Measurements from ENCODE around the gene COL6A1. TPM values are rescaled to one million over a fixed set of nuclear protein-coding genes. Genes with fewer than 3 reads are reported as not detected.

The COL6A1 gene
- total RNA-seq, 1 experiment from 2014 or later, result 221 TPM

DNA sequence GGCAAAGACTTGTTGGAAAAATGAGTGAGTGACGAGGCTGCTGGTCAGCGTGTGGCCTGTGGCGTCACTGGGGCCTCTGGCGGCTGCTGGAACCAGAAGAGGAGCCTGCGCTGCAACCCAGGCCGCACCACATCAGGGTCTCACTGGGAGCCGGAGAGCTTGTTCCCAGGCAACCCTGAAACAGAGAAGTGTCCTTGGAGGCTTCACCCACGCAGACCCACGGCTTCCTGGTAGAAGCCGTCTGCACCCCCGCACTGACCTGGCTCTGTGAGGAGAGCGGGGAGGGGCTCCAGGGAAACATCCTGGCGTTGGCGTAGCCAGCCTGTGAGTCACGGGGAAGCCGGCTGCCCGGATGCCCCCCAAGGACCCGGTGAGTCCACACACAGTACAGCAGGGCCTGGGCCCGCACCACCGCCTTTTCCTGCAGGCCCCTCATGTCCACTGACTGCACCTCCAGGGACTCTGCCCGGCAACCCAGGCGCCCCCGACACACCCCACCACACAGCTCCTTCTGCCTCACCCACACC is 57.4 kb downstream of the COL6A1 start (continued):
- TF ChIP-seq, protein P1, sequence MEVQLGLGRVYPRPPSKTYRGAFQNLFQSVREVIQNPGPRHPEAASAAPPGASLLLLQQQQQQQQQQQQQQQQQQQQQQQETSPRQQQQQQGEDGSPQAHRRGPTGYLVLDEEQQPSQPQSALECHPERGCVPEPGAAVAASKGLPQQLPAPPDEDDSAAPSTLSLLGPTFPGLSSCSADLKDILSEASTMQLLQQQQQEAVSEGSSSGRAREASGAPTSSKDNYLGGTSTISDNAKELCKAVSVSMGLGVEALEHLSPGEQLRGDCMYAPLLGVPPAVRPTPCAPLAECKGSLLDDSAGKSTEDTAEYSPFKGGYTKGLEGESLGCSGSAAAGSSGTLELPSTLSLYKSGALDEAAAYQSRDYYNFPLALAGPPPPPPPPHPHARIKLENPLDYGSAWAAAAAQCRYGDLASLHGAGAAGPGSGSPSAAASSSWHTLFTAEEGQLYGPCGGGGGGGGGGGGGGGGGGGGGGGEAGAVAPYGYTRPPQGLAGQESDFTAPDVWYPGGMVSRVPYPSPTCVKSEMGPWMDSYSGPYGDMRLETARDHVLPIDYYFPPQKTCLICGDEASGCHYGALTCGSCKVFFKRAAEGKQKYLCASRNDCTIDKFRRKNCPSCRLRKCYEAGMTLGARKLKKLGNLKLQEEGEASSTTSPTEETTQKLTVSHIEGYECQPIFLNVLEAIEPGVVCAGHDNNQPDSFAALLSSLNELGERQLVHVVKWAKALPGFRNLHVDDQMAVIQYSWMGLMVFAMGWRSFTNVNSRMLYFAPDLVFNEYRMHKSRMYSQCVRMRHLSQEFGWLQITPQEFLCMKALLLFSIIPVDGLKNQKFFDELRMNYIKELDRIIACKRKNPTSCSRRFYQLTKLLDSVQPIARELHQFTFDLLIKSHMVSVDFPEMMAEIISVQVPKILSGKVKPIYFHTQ (CRISPR knock-in tag; IDR thresholded peaks at IDR 0.05), result no peak

DNA sequence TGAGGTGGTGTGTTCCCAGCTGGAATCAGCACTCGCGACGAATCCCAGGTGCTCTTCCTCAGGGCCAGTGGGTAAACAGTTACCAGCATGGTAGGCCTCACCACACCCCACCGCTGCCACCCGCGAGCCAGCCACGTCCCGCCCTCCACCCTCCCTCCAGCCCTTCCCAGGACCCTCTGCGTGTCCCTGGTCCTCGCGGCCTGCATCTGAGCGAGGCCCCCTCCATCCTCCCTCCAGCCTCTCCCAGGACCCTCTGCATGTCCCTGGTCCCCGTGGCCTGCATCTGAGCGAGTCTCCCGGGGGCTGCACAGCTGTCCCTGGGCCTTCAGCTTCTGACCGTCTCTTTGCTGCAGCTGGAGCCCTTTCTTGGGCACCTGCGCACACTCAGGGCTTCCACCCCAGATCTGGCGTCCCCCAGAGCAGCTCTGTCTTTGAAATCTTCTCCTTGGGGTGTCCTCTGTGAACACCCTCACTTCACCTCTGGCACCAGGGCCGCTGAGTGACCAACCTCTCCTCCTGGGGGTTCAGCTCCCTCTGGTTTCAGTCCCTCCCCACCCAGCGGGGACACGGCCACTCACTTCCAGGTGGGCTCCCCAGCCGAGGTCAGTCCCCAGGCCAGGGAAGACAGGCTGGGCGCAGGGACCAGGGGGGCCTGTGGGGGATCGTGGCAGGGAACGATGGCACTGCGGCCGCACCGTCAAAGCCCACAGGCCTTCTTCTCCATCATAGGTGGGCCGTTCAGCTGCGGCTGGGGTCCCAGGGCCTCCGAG is 58.5 kb downstream of the COL6A1 start:
- TF ChIP-seq TCF7 (CRISPR knock-in tag; IDR thresholded peaks at IDR 0.05; ENCODE audit: low read depth), result no peak
- TF ChIP-seq, protein P2, sequence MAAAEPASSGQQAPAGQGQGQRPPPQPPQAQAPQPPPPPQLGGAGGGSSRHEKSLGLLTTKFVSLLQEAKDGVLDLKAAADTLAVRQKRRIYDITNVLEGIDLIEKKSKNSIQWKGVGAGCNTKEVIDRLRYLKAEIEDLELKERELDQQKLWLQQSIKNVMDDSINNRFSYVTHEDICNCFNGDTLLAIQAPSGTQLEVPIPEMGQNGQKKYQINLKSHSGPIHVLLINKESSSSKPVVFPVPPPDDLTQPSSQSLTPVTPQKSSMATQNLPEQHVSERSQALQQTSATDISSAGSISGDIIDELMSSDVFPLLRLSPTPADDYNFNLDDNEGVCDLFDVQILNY (CRISPR knock-in tag; IDR thresholded peaks at IDR 0.05), result 0 out of 2 replicates have a peak, but pooled peaks have one; percentile 18
- Mint-ChIP-seq H3K27ac (no peak overlapping the region), H3K4me3 (no peak overlapping the region), H3K27me3 (ENCODE audit: low read depth) (no peaks in the 10 kb centered on the region; the same call in 1 of the 2 replicates), H3K4me1 (peaks cover 15% of the 10 kb centered on the region), H3K36me3 (no peaks in the 10 kb centered on the region), H3K9me3 (peaks cover 3% of the 10 kb centered on the region; the same call in 1 of the 2 replicates)
- no peak for DNase-seq (ENCODE audit: low spot score)
- CTCF ChIA-PET, result no interaction called here
- POLR2A ChIA-PET, result interaction anchor here (0.6 kb wide), 1 partner anchor 274 kb away, joined by 4 read pairs; no protein-coding TSS in a partner anchor
- no peak for ATAC-seq

DNA sequence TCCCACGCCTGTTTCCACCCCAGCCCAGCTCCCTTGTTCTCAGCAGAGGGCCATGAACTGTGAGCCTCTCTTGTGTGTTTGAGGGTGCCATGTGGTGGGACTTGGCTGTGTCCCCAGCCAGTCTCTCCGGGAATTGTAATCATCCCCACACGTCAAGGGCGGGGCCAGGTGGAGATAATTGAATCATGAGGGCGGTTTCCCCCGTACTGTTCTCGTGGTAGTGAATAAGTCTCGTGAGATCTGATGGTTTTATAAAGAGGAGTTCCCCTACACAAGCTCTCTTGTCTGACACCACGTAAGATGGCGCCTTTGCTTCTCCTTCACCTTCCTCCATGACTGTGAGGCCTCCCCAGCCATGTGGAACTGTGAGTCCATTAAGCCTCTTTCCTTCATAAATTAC is 59.1 kb downstream of the COL6A1 start:
- Mint-ChIP-seq H3K9me3 (peaks cover 3% of the 10 kb centered on the region; the same call in 1 of the 2 replicates), H3K4me3 (no peak overlapping the region), H3K4me1 (peaks cover 15% of the 10 kb centered on the region), H3K36me3 (no peaks in the 10 kb centered on the region), H3K27me3 (ENCODE audit: low read depth) (no peaks in the 10 kb centered on the region; the same call in 1 of the 2 replicates), H3K27ac (0 out of 2 replicates have a peak overlapping the region, but pooled peaks have one; percentile 45)
- CTCF ChIA-PET, result no interaction called here
- ATAC-seq (no peak), DNase-seq (ENCODE audit: low spot score) (no peak)
- POLR2A ChIA-PET, result no interaction called here
- no peak for TF ChIP-seq ZNF416 (CRISPR knock-in tag; IDR thresholded peaks at IDR 0.05)
- TF ChIP-seq NR2C2 (CRISPR knock-in tag; IDR thresholded peaks at IDR 0.05), result no peak

DNA sequence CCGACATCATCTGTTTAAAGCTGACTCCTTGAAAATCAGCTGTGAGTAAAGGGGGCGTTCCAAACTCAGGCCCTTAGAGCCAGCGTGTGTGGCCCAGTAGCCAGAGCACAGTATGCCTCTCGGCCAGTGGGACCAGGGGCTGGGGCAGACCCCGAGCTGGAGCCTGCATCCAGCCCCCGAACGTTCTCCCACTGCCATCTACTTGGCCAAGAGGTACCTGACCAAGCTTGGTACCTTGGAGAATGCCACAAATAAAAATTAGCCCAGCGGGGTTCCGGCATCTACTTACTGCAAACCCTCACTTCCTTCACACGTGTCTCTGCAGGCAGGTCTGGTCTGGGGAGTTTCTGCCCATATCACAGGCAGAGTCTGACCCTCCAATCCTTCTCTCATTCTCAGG is 59.6 kb downstream of the COL6A1 start:
- Mint-ChIP-seq H3K4me3 (no peak overlapping the region), H3K36me3 (no peaks in the 10 kb centered on the region), H3K27me3 (ENCODE audit: low read depth) (no peaks in the 10 kb centered on the region; the same call in 1 of the 2 replicates), H3K27ac (0 out of 2 replicates have a peak overlapping the region, but pooled peaks have one; percentile 45), H3K4me1 (peaks cover 15% of the 10 kb centered on the region), H3K9me3 (peaks cover 3% of the 10 kb centered on the region; the same call in 1 of the 2 replicates)
- ATAC-seq (no peak), DNase-seq (ENCODE audit: low spot score) (no peak)
- CTCF ChIA-PET, result no interaction called here
- TF ChIP-seq, protein P3, sequence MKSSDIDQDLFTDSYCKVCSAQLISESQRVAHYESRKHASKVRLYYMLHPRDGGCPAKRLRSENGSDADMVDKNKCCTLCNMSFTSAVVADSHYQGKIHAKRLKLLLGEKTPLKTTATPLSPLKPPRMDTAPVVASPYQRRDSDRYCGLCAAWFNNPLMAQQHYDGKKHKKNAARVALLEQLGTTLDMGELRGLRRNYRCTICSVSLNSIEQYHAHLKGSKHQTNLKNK (CRISPR knock-in tag; IDR thresholded peaks at IDR 0.05), result no peak
- TF ChIP-seq, protein P4, sequence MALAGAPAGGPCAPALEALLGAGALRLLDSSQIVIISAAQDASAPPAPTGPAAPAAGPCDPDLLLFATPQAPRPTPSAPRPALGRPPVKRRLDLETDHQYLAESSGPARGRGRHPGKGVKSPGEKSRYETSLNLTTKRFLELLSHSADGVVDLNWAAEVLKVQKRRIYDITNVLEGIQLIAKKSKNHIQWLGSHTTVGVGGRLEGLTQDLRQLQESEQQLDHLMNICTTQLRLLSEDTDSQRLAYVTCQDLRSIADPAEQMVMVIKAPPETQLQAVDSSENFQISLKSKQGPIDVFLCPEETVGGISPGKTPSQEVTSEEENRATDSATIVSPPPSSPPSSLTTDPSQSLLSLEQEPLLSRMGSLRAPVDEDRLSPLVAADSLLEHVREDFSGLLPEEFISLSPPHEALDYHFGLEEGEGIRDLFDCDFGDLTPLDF (CRISPR knock-in tag; IDR thresholded peaks at IDR 0.05), result no peak
- TF ChIP-seq, protein P5, sequence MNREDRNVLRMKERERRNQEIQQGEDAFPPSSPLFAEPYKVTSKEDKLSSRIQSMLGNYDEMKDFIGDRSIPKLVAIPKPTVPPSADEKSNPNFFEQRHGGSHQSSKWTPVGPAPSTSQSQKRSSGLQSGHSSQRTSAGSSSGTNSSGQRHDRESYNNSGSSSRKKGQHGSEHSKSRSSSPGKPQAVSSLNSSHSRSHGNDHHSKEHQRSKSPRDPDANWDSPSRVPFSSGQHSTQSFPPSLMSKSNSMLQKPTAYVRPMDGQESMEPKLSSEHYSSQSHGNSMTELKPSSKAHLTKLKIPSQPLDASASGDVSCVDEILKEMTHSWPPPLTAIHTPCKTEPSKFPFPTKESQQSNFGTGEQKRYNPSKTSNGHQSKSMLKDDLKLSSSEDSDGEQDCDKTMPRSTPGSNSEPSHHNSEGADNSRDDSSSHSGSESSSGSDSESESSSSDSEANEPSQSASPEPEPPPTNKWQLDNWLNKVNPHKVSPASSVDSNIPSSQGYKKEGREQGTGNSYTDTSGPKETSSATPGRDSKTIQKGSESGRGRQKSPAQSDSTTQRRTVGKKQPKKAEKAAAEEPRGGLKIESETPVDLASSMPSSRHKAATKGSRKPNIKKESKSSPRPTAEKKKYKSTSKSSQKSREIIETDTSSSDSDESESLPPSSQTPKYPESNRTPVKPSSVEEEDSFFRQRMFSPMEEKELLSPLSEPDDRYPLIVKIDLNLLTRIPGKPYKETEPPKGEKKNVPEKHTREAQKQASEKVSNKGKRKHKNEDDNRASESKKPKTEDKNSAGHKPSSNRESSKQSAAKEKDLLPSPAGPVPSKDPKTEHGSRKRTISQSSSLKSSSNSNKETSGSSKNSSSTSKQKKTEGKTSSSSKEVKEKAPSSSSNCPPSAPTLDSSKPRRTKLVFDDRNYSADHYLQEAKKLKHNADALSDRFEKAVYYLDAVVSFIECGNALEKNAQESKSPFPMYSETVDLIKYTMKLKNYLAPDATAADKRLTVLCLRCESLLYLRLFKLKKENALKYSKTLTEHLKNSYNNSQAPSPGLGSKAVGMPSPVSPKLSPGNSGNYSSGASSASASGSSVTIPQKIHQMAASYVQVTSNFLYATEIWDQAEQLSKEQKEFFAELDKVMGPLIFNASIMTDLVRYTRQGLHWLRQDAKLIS (CRISPR knock-in tag; IDR thresholded peaks at IDR 0.05; ENCODE audit: borderline replicate concordance), result no peak
- no peak for TF ChIP-seq GRHL2 (CRISPR knock-in tag; IDR thresholded peaks at IDR 0.05; ENCODE audit: insufficient replicate concordance, severe bottlenecking)
- no peak for TF ChIP-seq NR1H2 (CRISPR knock-in tag; IDR thresholded peaks at IDR 0.05)
- TF ChIP-seq ZNF416 (CRISPR knock-in tag; IDR thresholded peaks at IDR 0.05), result no peak
- no peak for TF ChIP-seq TEAD1 (CRISPR knock-in tag; IDR thresholded peaks at IDR 0.05)
- TF ChIP-seq PRRX2 (CRISPR knock-in tag; IDR thresholded peaks at IDR 0.05), result no peak
- TF ChIP-seq, protein P6, sequence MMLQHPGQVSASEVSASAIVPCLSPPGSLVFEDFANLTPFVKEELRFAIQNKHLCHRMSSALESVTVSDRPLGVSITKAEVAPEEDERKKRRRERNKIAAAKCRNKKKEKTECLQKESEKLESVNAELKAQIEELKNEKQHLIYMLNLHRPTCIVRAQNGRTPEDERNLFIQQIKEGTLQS (CRISPR knock-in tag; conservative IDR thresholded peaks at IDR 0.05), result no peak
- TF ChIP-seq, protein P7, sequence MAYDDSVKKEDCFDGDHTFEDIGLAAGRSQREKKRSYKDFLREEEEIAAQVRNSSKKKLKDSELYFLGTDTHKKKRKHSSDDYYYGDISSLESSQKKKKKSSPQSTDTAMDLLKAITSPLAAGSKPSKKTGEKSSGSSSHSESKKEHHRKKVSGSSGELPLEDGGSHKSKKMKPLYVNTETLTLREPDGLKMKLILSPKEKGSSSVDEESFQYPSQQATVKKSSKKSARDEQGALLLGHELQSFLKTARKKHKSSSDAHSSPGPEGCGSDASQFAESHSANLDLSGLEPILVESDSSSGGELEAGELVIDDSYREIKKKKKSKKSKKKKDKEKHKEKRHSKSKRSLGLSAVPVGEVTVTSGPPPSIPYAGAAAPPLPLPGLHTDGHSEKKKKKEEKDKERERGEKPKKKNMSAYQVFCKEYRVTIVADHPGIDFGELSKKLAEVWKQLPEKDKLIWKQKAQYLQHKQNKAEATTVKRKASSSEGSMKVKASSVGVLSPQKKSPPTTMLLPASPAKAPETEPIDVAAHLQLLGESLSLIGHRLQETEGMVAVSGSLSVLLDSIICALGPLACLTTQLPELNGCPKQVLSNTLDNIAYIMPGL (CRISPR knock-in tag; IDR thresholded peaks at IDR 0.05), result no peak
- POLR2A ChIA-PET, result no interaction called here
